A549 (cell line): Measurements from ENCODE around the gene SDF2L1.

Experiments used
- EP300 ChIP-seq, 2 experiments: fragments of >200 bp; sonication (Bioruptor Twin); formaldehyde crosslinking; IDR thresholded peaks; 2 replicates in 1 of 2; 3 replicates in 1 of 2; pipeline ENCODE4 v1.6.1; 2016 to 2017
- FOSL2 ChIP-seq, 2 experiments: fragments of 450-650 bp in 1 of 2; fragments of >200 bp in 1 of 2; sonication (Bioruptor Twin) in 1 of 2; formaldehyde crosslinking; IDR thresholded peaks; 2 replicates each; pipeline versions ENCODE4 v1.5.0 to v1.6.1; 2016 to 2020; ENCODE audit warnings: mild to moderate bottlenecking in 1 of 2, moderate library complexity in 1 of 2
- RCOR1 ChIP-seq: fragments of 150-350 bp; IDR thresholded peaks from 2 replicates; pipeline ENCODE4 v1.6.1; 2014; ENCODE audit warnings: antibody characterized with exemption, low read length, low read depth
- RNF2 ChIP-seq: fragments of 200-600 bp; sonication (generic); IDR thresholded peaks from 2 replicates; pipeline ENCODE4 v1.6.1; 2016; ENCODE audit warnings: low read depth, mild to moderate bottlenecking, antibody characterized with exemption, moderate library complexity, borderline replicate concordance
- TF ChIP-seq, protein P1 (sequence below): fragments of >200 bp; sonication (Bioruptor Twin); formaldehyde crosslinking; IDR thresholded peaks from 3 replicates; pipeline ENCODE4 v1.5.1; 2016
- TF ChIP-seq, protein P2 (sequence below): fragments of 200-600 bp; sonication (generic); IDR thresholded peaks from 2 replicates; pipeline ENCODE4 v1.6.1; 2016; ENCODE audit warnings: antibody characterized with exemption, mild to moderate bottlenecking, moderate library complexity

DNA sequence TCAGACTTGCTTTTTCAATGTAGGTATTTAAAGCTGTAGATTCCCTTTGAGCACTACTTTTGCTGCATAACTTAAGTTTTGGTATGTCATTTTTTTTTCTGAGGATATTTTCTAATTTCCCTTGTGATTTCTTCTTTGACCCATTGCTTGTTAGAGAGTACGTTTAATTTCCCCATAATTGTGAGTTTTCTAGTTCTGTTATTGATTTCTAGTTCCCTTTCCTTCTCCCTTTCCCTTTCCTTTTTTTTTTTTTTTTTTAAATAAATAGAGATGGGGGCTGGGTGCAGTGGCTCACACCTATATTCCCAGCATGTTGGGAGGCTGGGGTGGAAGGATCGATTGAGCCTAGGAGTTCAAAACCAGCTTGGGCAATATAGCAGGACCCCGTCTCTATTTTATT, 43.8 kb upstream of the SDF2L1 start:
- TF ChIP-seq FOSL2 (IDR thresholded peaks at IDR 0.05) (no peak), FOSL2 (CRISPR knock-in tag; IDR thresholded peaks at IDR 0.05) (no peak), RNF2 (no peak), EP300 (IDR thresholded peaks at IDR 0.05) (no peak), RCOR1 (no peak)
- TF ChIP-seq, protein P1, sequence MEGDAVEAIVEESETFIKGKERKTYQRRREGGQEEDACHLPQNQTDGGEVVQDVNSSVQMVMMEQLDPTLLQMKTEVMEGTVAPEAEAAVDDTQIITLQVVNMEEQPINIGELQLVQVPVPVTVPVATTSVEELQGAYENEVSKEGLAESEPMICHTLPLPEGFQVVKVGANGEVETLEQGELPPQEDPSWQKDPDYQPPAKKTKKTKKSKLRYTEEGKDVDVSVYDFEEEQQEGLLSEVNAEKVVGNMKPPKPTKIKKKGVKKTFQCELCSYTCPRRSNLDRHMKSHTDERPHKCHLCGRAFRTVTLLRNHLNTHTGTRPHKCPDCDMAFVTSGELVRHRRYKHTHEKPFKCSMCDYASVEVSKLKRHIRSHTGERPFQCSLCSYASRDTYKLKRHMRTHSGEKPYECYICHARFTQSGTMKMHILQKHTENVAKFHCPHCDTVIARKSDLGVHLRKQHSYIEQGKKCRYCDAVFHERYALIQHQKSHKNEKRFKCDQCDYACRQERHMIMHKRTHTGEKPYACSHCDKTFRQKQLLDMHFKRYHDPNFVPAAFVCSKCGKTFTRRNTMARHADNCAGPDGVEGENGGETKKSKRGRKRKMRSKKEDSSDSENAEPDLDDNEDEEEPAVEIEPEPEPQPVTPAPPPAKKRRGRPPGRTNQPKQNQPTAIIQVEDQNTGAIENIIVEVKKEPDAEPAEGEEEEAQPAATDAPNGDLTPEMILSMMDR = no peak
- TF ChIP-seq, protein P2, sequence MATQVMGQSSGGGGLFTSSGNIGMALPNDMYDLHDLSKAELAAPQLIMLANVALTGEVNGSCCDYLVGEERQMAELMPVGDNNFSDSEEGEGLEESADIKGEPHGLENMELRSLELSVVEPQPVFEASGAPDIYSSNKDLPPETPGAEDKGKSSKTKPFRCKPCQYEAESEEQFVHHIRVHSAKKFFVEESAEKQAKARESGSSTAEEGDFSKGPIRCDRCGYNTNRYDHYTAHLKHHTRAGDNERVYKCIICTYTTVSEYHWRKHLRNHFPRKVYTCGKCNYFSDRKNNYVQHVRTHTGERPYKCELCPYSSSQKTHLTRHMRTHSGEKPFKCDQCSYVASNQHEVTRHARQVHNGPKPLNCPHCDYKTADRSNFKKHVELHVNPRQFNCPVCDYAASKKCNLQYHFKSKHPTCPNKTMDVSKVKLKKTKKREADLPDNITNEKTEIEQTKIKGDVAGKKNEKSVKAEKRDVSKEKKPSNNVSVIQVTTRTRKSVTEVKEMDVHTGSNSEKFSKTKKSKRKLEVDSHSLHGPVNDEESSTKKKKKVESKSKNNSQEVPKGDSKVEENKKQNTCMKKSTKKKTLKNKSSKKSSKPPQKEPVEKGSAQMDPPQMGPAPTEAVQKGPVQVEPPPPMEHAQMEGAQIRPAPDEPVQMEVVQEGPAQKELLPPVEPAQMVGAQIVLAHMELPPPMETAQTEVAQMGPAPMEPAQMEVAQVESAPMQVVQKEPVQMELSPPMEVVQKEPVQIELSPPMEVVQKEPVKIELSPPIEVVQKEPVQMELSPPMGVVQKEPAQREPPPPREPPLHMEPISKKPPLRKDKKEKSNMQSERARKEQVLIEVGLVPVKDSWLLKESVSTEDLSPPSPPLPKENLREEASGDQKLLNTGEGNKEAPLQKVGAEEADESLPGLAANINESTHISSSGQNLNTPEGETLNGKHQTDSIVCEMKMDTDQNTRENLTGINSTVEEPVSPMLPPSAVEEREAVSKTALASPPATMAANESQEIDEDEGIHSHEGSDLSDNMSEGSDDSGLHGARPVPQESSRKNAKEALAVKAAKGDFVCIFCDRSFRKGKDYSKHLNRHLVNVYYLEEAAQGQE = no peak
